ENCODE measurements around the gene ELAPOR1.

The ELAPOR1 gene

DNA sequence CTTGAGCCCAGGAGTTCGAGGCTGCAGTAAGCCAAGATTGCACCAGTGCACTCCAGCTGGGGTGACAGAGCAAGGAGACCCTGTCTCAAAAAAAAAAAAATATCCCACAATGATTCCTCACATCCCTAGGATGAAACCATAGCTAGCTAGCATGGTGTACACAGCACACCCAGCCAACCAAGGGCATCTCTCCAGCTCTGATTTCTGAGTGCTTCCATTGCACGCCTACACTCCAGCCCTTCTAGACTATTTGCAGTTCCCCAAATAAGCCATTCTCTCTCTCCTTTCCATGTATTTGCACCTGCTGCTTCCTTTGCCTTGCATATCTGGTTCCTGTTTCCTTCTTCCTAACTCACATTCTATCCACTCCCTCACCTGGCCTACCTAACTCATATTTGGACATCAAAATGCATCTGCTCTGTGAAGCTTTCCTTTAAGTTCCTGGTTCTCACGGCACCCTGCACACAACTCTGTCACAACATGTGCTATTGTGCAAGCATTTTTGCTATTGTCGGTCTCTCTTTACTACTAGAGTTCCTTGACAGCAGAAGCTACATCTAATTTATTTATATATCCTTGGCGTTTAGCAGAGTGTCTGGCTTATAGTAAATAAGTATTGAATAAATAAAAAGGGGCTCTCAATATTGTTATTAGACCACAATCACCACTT is 2.4 kb upstream of the ELAPOR1 start:
- no peak overlapping the region for H3K27ac ChIP-seq (replicated peaks; ENCODE audit: low read length)
- no peak overlapping the region for H3K4me2 ChIP-seq (ENCODE audit: insufficient read depth, low read length, poor library complexity, severe bottlenecking)
- peaks cover 6 to 19% of the 10 kb centered on the region in 2 donors for H3K4me1 ChIP-seq (ENCODE audit: control insufficient read depth in 2 of 2, insufficient read depth in 1 of 2, low read depth in 1 of 2, low read length in 2 of 2)
- H2AFZ ChIP-seq (ENCODE audit: low read length): no peak overlapping the region
- no peak overlapping the region for H3K4ac ChIP-seq (ENCODE audit: low read length)
- H2BK120ac ChIP-seq (ENCODE audit: low read depth, low read length): no peak overlapping the region
- no peaks in the 10 kb centered on the region for H3K79me1 ChIP-seq (ENCODE audit: low read depth, low read length)
- peaks cover 2 to 32% (median 26%) of the 10 kb centered on the region in 3 experiments for H3K27me3 ChIP-seq (ENCODE audit: control insufficient read depth in 3 of 3, insufficient read depth in 3 of 3, low read depth in 1 of 3, low read length in 3 of 3)
- H3K14ac ChIP-seq (ENCODE audit: low read length): no peak overlapping the region
- no peak overlapping the region for H4K91ac ChIP-seq (ENCODE audit: low read depth, low read length, poor library complexity)
- H3K23ac ChIP-seq (ENCODE audit: low read depth, low read length, poor library complexity): no peak overlapping the region
- no peak overlapping the region for H2AK5ac ChIP-seq (ENCODE audit: low read depth, low read length)
- H3K9me3 ChIP-seq (replicated peaks in 1 of 2; ENCODE audit: control insufficient read depth in 2 of 2, insufficient read depth in 1 of 2, low read depth in 1 of 2, low read length in 2 of 2): no peaks in the 10 kb centered on the region
- no CpG with 5 or more reads among the region's 5 CpGs for WGBS, 2 donors (ENCODE audit: extremely low coverage in 2 of 2, insufficient read length in 2 of 2, insufficient replicate concordance in 1 of 2)
- no peak overlapping the region for H2BK5ac ChIP-seq (ENCODE audit: low read length)
- H4K8ac ChIP-seq (ENCODE audit: low read depth, low read length): no peak overlapping the region
- no peak overlapping the region for H2BK12ac ChIP-seq (ENCODE audit: low read length)
- no peak overlapping the region for H3K4me3 ChIP-seq (ENCODE audit: low read length in 2 of 2)
- no peak for DNase-seq (ENCODE audit: low spot score)
- no peak overlapping the region for H2BK15ac ChIP-seq (ENCODE audit: low read length)
- no peak overlapping the region for H3K9ac ChIP-seq (ENCODE audit: low read depth, low read length, poor library complexity)
- H3K36me3 ChIP-seq (replicated peaks in 1 of 2; ENCODE audit: control insufficient read depth in 2 of 2, insufficient read depth in 2 of 2, low read length in 2 of 2): no peaks in the 10 kb centered on the region
- no peak overlapping the region for H3K18ac ChIP-seq (ENCODE audit: low read length)

GRCh38 chr1:109112056-109112651 is 1.8 kb upstream of the ELAPOR1 start:
- no peak overlapping the region for H2BK15ac ChIP-seq (ENCODE audit: low read length)
- H2BK120ac ChIP-seq (ENCODE audit: low read depth, low read length): no peak overlapping the region
- no peaks in the 10 kb centered on the region for H3K79me1 ChIP-seq (ENCODE audit: low read depth, low read length)
- H4K8ac ChIP-seq (ENCODE audit: low read depth, low read length): no peak overlapping the region
- no peaks in the 10 kb centered on the region for H3K9me3 ChIP-seq (replicated peaks in 1 of 2; ENCODE audit: control insufficient read depth in 2 of 2, insufficient read depth in 1 of 2, low read depth in 1 of 2, low read length in 2 of 2)
- H3K23ac ChIP-seq (ENCODE audit: low read depth, low read length, poor library complexity): no peak overlapping the region
- H3K4me3 ChIP-seq (ENCODE audit: low read length in 2 of 2): peak overlapping the region in 1 of 2 donors; percentile 38
- H3K9ac ChIP-seq (ENCODE audit: low read depth, low read length, poor library complexity): no peak overlapping the region
- H2BK12ac ChIP-seq (ENCODE audit: low read length): no peak overlapping the region
- H3K4ac ChIP-seq (ENCODE audit: low read length): no peak overlapping the region
- H3K27ac ChIP-seq (replicated peaks; ENCODE audit: low read length): no peak overlapping the region
- H2AK5ac ChIP-seq (ENCODE audit: low read depth, low read length): no peak overlapping the region
- H3K18ac ChIP-seq (ENCODE audit: low read length): no peak overlapping the region
- H3K27me3 ChIP-seq (ENCODE audit: control insufficient read depth in 3 of 3, insufficient read depth in 3 of 3, low read depth in 1 of 3, low read length in 3 of 3): peaks cover 2 to 36% (median 26%) of the 10 kb centered on the region in 3 experiments
- no peak overlapping the region for H4K91ac ChIP-seq (ENCODE audit: low read depth, low read length, poor library complexity)
- H2BK5ac ChIP-seq (ENCODE audit: low read length): no peak overlapping the region
- H3K36me3 ChIP-seq (replicated peaks in 1 of 2; ENCODE audit: control insufficient read depth in 2 of 2, insufficient read depth in 2 of 2, low read length in 2 of 2): no peaks in the 10 kb centered on the region
- no peak overlapping the region for H3K4me2 ChIP-seq (ENCODE audit: insufficient read depth, low read length, poor library complexity, severe bottlenecking)
- peaks cover 6 to 19% of the 10 kb centered on the region in 2 donors for H3K4me1 ChIP-seq (ENCODE audit: control insufficient read depth in 2 of 2, insufficient read depth in 1 of 2, low read depth in 1 of 2, low read length in 2 of 2)
- no CpG with 5 or more reads among the region's 10 CpGs for WGBS, 2 donors (ENCODE audit: extremely low coverage in 2 of 2, insufficient read length in 2 of 2, insufficient replicate concordance in 1 of 2)
- DNase-seq (ENCODE audit: low spot score): no peak
- H2AFZ ChIP-seq (ENCODE audit: low read length): peak overlapping the region; percentile 87
- H3K14ac ChIP-seq (ENCODE audit: low read length): no peak overlapping the region

- Histone ChIP-seq H3K14ac (ENCODE audit: low read length) (no peak overlapping the region), H3K18ac (ENCODE audit: low read length) (no peak overlapping the region), H4K8ac (ENCODE audit: low read depth, low read length) (no peak overlapping the region), H2AK5ac (ENCODE audit: low read depth, low read length) (no peak overlapping the region), H2AFZ (ENCODE audit: low read length) (peak overlapping the region; percentile 87), H3K4me3 (ENCODE audit: low read length in 2 of 2) (peak overlapping the region in 1 of 2 donors; percentile 38), H3K9me3 (replicated peaks in 1 of 2; ENCODE audit: control insufficient read depth in 2 of 2, insufficient read depth in 1 of 2, low read depth in 1 of 2, low read length in 2 of 2) (no peaks in the 10 kb centered on the region), H3K4ac (ENCODE audit: low read length) (no peak overlapping the region), H2BK15ac (ENCODE audit: low read length) (no peak overlapping the region), H2BK120ac (ENCODE audit: low read depth, low read length) (no peak overlapping the region), H2BK12ac (ENCODE audit: low read length) (no peak overlapping the region), H2BK5ac (ENCODE audit: low read length) (no peak overlapping the region), H3K23ac (ENCODE audit: low read depth, low read length, poor library complexity) (no peak overlapping the region), H3K4me2 (ENCODE audit: insufficient read depth, low read length, poor library complexity, severe bottlenecking) (peak overlapping the region; percentile 88), H3K4me1 (ENCODE audit: control insufficient read depth in 2 of 2, insufficient read depth in 1 of 2, low read depth in 1 of 2, low read length in 2 of 2) (peaks cover 6 to 19% of the 10 kb centered on the region in 2 donors), H3K79me1 (ENCODE audit: low read depth, low read length) (no peaks in the 10 kb centered on the region), H3K27ac (replicated peaks; ENCODE audit: low read length) (no peak overlapping the region), H3K27me3 (ENCODE audit: control insufficient read depth in 3 of 3, insufficient read depth in 3 of 3, low read depth in 1 of 3, low read length in 3 of 3) (peaks cover 2 to 37% (median 26%) of the 10 kb centered on the region in 3 experiments), H3K9ac (ENCODE audit: low read depth, low read length, poor library complexity) (no peak overlapping the region), H3K36me3 (replicated peaks in 1 of 2; ENCODE audit: control insufficient read depth in 2 of 2, insufficient read depth in 2 of 2, low read length in 2 of 2) (no peaks in the 10 kb centered on the region), H4K91ac (ENCODE audit: low read depth, low read length, poor library complexity) (no peak overlapping the region)
- peak; percentile 96 for DNase-seq (ENCODE audit: low spot score)
- no CpG with 5 or more reads among the region's 31 CpGs for whole genome bisulfite sequencing, 2 donors (ENCODE audit: extremely low coverage in 2 of 2, insufficient read length in 2 of 2, insufficient replicate concordance in 1 of 2)
Measured at GRCh38 chr1:109112652-109113285, 1.1 kb upstream of the ELAPOR1 start.

- Histone ChIP-seq H3K4me3 (ENCODE audit: low read length in 2 of 2) (peak overlapping the region; percentile 41 to 78), H3K14ac (ENCODE audit: low read length) (no peak overlapping the region), H3K4me1 (ENCODE audit: control insufficient read depth in 2 of 2, insufficient read depth in 1 of 2, low read depth in 1 of 2, low read length in 2 of 2) (peaks cover 6 to 23% of the 10 kb centered on the region in 2 donors), H3K23ac (ENCODE audit: low read depth, low read length, poor library complexity) (peak overlapping the region; percentile 6), H3K27ac (replicated peaks; ENCODE audit: low read length) (no peak overlapping the region), H2BK12ac (ENCODE audit: low read length) (no peak overlapping the region), H2BK15ac (ENCODE audit: low read length) (no peak overlapping the region), H3K36me3 (replicated peaks in 1 of 2; ENCODE audit: control insufficient read depth in 2 of 2, insufficient read depth in 2 of 2, low read length in 2 of 2) (no peaks in the 10 kb centered on the region), H2BK120ac (ENCODE audit: low read depth, low read length) (no peak overlapping the region), H3K79me1 (ENCODE audit: low read depth, low read length) (no peaks in the 10 kb centered on the region), H3K4ac (ENCODE audit: low read length) (no peak overlapping the region), H3K9me3 (replicated peaks in 1 of 2; ENCODE audit: control insufficient read depth in 2 of 2, insufficient read depth in 1 of 2, low read depth in 1 of 2, low read length in 2 of 2) (no peaks in the 10 kb centered on the region), H2AK5ac (ENCODE audit: low read depth, low read length) (no peak overlapping the region), H4K8ac (ENCODE audit: low read depth, low read length) (no peak overlapping the region), H3K9ac (ENCODE audit: low read depth, low read length, poor library complexity) (peak overlapping the region; percentile 83), H3K4me2 (ENCODE audit: insufficient read depth, low read length, poor library complexity, severe bottlenecking) (peak overlapping the region; percentile 88), H4K91ac (ENCODE audit: low read depth, low read length, poor library complexity) (no peak overlapping the region), H3K18ac (ENCODE audit: low read length) (peak overlapping the region; percentile 50), H2BK5ac (ENCODE audit: low read length) (no peak overlapping the region), H2AFZ (ENCODE audit: low read length) (peak overlapping the region; percentile 87), H3K27me3 (ENCODE audit: control insufficient read depth in 3 of 3, insufficient read depth in 3 of 3, low read depth in 1 of 3, low read length in 3 of 3) (peaks cover 2 to 37% (median 26%) of the 10 kb centered on the region in 3 experiments)
- no peak for DNase-seq (ENCODE audit: low spot score)
- WGBS, 2 donors (ENCODE audit: extremely low coverage in 2 of 2, insufficient read length in 2 of 2, insufficient replicate concordance in 1 of 2): no CpG with 5 or more reads among the region's 12 CpGs
Measured at GRCh38 chr1:109114342-109114674, 393 bp downstream of the ELAPOR1 start.
